Keratinocyte (primary cell): ENCODE measurements around the gene NOA1. TPM values are rescaled to one million over a fixed set of nuclear protein-coding genes. Genes with fewer than 3 reads are reported as not detected.

Experiments used
- DNase-seq: peaks from one replicate; pipeline ENCODE4 v3.0.0-alpha.2; 2011; ENCODE audit warnings: low read depth, missing footprints, low spot score
- FAIRE-seq: peaks from 2 replicates; lab custom pipeline; 2011; peaks lifted over from hg19 to GRCh38; lab: Jason Lieb, UNC
- H2AFZ ChIP-seq: 2 replicates; pipeline ENCODE4 v1.6.0; 2012; ENCODE audit warnings: low read length, control low read depth, inconsistent platforms; ENCODE audit not compliant: control insufficient read depth
- H3K27ac ChIP-seq: 2 replicates; pipeline ENCODE4 v1.5.1; 2011; ENCODE audit warnings: low read length; ENCODE audit not compliant: control insufficient read depth, insufficient read depth
- H3K27me3 ChIP-seq: 3 replicates; pipeline ENCODE4 v1.6.0; 2011; ENCODE audit warnings: low read length; ENCODE audit not compliant: control insufficient read depth, insufficient read depth; ENCODE audit errors: extremely low read depth
- H3K36me3 ChIP-seq, 2 experiments: 2 replicates in 1 of 2; 3 replicates in 1 of 2; pipeline ENCODE4 v1.5.1; 2011; ENCODE audit warnings: low read length in 2 of 2, mild to moderate bottlenecking in 1 of 2; ENCODE audit not compliant: control insufficient read depth in 2 of 2, insufficient read depth in 2 of 2; ENCODE audit errors: extremely low read depth in 1 of 2
- H3K4me1 ChIP-seq: 3 replicates; pipeline ENCODE4 v1.5.1; 2011; ENCODE audit warnings: low read length; ENCODE audit not compliant: control insufficient read depth, insufficient read depth; ENCODE audit errors: extremely low read depth
- H3K4me2 ChIP-seq: 3 replicates; pipeline ENCODE4 v1.6.0; 2011; ENCODE audit warnings: low read depth, low read length; ENCODE audit not compliant: control insufficient read depth, insufficient read depth; ENCODE audit errors: extremely low read depth
- H3K4me3 ChIP-seq, 3 experiments: fragments of 200-600 bp in 1 of 3; sonication (generic) in 1 of 3; 2 replicates in 2 of 3; 3 replicates in 1 of 3; pipeline ENCODE4 v1.5.1; 2011 to 2016; ENCODE audit warnings: low read length in 3 of 3, mild to moderate bottlenecking in 3 of 3, control low read depth in 2 of 3, inconsistent platforms in 1 of 3, low read depth in 1 of 3, mixed read lengths in 1 of 3, mixed run types in 1 of 3, moderate library complexity in 1 of 3; ENCODE audit not compliant: control insufficient read depth in 2 of 3, insufficient read depth in 2 of 3; ENCODE audit errors: extremely low read depth in 1 of 3
- H3K79me2 ChIP-seq: 2 replicates; pipeline ENCODE4 v1.6.0; 2012; ENCODE audit warnings: low read length; ENCODE audit not compliant: control insufficient read depth, insufficient read depth
- H3K9ac ChIP-seq: 3 replicates; pipeline ENCODE4 v1.6.0; 2011; ENCODE audit warnings: low read length; ENCODE audit not compliant: control insufficient read depth, insufficient read depth; ENCODE audit errors: extremely low read depth
- H3K9me1 ChIP-seq: 3 replicates; pipeline ENCODE4 v1.6.0; 2011; ENCODE audit warnings: low read length; ENCODE audit not compliant: control insufficient read depth, insufficient read depth; ENCODE audit errors: extremely low read depth
- H3K9me3 ChIP-seq: 2 replicates; pipeline ENCODE4 v1.5.1; 2012; ENCODE audit warnings: low read depth, low read length; ENCODE audit not compliant: control insufficient read depth
- H4K20me1 ChIP-seq: 3 replicates; pipeline ENCODE4 v1.6.0; 2011; ENCODE audit warnings: low read length; ENCODE audit not compliant: control insufficient read depth, insufficient read depth; ENCODE audit errors: extremely low read depth
- EZH2 ChIP-seq: IDR thresholded peaks from one replicate; pipeline ENCODE4 v1.6.1; 2012; ENCODE audit warnings: inconsistent platforms, mild to moderate bottlenecking, low read length, moderate library complexity
- dilution Hi-C: fragments of 300-500 bp; cut with MboI; formaldehyde crosslinking; loops from one replicate; pipeline ENCODE4 v1.7.0; 2020; ENCODE audit warnings: low sequenced_read_pairs; ENCODE audit not compliant: extremely low pct_ligation_motif_present
- polyA plus RNA-seq, 5 experiments: library from polyadenylated mRNA; depleted of rRNA in 3 of 5; stranded (reverse) in 3 of 5; stranded (forward) in 1 of 5; unstranded in 1 of 5; fragments of >200 nt; gene quantifications; 1 replicate in 1 of 5; 2 replicates in 3 of 5; 3 replicates in 1 of 5; pipeline versions ENCODE4 v1.2.1 to v1.2.3, GENCODE V29; 2011 to 2012; ENCODE audit warnings: missing spikeins in 2 of 5, low read depth in 1 of 5, low replicate concordance in 1 of 5
- TF ChIP-seq, protein P1 (sequence below), 3 experiments: IDR thresholded peaks in 1 of 3; conservative IDR thresholded peaks in 1 of 3; optimal IDR thresholded peaks in 1 of 3; 2 replicates in 2 of 3; 3 replicates in 1 of 3; pipeline versions ENCODE3 to v1.5.1; 2011; ENCODE audit warnings: low read length in 3 of 3, mild to moderate bottlenecking in 3 of 3, moderate library complexity in 2 of 3, control low read depth in 1 of 3, inconsistent platforms in 1 of 3; ENCODE audit not compliant: insufficient read depth in 2 of 3; ENCODE audit errors: extremely low read depth in 1 of 3

The NOA1 gene
- polyA plus RNA-seq, 1 donor (not counting 4 experiments of a cell fraction or from before 2014, with no cell fraction given) = 15.5 TPM

DNA sequence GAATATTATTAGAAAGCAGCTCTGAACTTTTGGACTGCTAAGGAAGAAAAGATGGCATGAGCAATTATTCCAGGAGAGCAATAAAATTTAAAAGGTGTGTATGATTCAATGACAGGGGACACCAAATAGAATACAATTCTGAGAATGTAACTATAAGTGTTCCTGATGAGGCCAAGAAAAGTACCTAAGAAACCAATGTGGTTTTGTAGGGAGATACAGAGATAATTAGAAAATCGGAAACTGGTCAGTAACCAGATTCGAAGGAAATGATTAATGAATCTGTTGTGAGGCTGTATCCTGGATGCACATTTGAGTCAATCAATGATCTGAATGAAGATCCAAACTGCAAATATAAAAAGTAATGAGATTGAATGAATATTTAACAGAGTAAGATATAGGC lies 6.0 kb downstream of the NOA1 start:
- Histone ChIP-seq H3K79me2 (peaks cover 41% of the 10 kb centered on the region), H3K4me3 (no peak overlapping the region), H3K27ac (no peak overlapping the region), H3K4me1 (no peaks in the 10 kb centered on the region), H3K4me2 (no peak overlapping the region), H2AFZ (no peak overlapping the region), H3K9me1 (no peaks in the 10 kb centered on the region), H3K9me3 (no peaks in the 10 kb centered on the region), H4K20me1 (peaks cover 3% of the 10 kb centered on the region), H3K9ac (no peak overlapping the region), H3K27me3 (no peaks in the 10 kb centered on the region), H3K36me3 (peaks cover 28 to 45% of the 10 kb centered on the region in 2 experiments)
- DNase-seq = no peak
- dilution Hi-C loops = no loop called here
- TF ChIP-seq, protein P1, sequence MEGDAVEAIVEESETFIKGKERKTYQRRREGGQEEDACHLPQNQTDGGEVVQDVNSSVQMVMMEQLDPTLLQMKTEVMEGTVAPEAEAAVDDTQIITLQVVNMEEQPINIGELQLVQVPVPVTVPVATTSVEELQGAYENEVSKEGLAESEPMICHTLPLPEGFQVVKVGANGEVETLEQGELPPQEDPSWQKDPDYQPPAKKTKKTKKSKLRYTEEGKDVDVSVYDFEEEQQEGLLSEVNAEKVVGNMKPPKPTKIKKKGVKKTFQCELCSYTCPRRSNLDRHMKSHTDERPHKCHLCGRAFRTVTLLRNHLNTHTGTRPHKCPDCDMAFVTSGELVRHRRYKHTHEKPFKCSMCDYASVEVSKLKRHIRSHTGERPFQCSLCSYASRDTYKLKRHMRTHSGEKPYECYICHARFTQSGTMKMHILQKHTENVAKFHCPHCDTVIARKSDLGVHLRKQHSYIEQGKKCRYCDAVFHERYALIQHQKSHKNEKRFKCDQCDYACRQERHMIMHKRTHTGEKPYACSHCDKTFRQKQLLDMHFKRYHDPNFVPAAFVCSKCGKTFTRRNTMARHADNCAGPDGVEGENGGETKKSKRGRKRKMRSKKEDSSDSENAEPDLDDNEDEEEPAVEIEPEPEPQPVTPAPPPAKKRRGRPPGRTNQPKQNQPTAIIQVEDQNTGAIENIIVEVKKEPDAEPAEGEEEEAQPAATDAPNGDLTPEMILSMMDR (optimal IDR thresholded peaks at IDR 0.05 in 1 of 3, IDR thresholded peaks at IDR 0.05 in 1 of 3, conservative IDR thresholded peaks at IDR 0.05 in 1 of 3; ENCODE audit: extremely low read depth in 1 of 3, insufficient read depth in 2 of 3, low read length in 3 of 3) = no peak
- no peak for TF ChIP-seq EZH2
- FAIRE-seq = no peak

DNA sequence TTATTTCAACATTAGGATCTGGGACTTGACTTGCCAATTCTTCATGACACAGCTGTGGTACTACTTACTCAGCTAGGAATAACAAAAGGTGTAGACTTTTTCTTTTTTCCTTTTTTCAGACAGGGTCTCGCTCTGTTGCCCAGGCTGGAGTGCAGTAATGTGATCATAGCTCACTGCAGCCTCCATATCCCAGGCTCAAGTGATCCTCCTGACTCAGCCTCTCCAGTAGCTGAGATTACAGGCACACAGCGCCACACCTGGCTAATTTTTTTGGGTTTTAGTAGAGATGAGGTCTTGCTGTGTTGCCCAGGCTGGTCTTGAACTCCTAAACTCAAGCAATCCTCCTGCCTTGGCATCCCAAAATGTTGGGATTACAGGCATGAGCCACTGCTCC lies 16.3 kb downstream of the NOA1 start:
- Histone ChIP-seq H3K4me2 (no peak overlapping the region), H3K27ac (no peak overlapping the region), H3K36me3 (peaks cover 7 to 12% of the 10 kb centered on the region in 2 experiments), H2AFZ (no peak overlapping the region), H3K9me1 (no peaks in the 10 kb centered on the region), H3K4me1 (peaks cover 3% of the 10 kb centered on the region), H3K27me3 (no peaks in the 10 kb centered on the region), H4K20me1 (no peaks in the 10 kb centered on the region), H3K9me3 (no peaks in the 10 kb centered on the region), H3K4me3 (no peak overlapping the region), H3K79me2 (no peaks in the 10 kb centered on the region), H3K9ac (no peak overlapping the region)
- dilution Hi-C loops = no loop called here
- DNase-seq = no peak
- no peak for FAIRE-seq
- TF ChIP-seq, protein P1 (optimal IDR thresholded peaks at IDR 0.05 in 1 of 3, IDR thresholded peaks at IDR 0.05 in 1 of 3, conservative IDR thresholded peaks at IDR 0.05 in 1 of 3; ENCODE audit: extremely low read depth in 1 of 3, insufficient read depth in 2 of 3, low read length in 3 of 3) = no peak
- no peak for TF ChIP-seq EZH2
